GM12892 (cell line): ENCODE results near the gene TMEM97.

ENCODE experiments used
- POLR2A ChIP-seq: IDR thresholded peaks from 2 replicates; pipeline ENCODE4 v1.6.1; 2011; ENCODE audit warnings: low read depth, low read length, control low read depth
- POLR2AphosphoS5 ChIP-seq: IDR thresholded peaks from 2 replicates; pipeline ENCODE4 v1.6.1; 2011; ENCODE audit warnings: low read depth, low read length, control low read depth
- TAF1 ChIP-seq: IDR thresholded peaks from 2 replicates; pipeline ENCODE4 v1.6.1; 2011; ENCODE audit warnings: low read depth, mild to moderate bottlenecking, control low read depth, low read length, borderline replicate concordance

DNA sequence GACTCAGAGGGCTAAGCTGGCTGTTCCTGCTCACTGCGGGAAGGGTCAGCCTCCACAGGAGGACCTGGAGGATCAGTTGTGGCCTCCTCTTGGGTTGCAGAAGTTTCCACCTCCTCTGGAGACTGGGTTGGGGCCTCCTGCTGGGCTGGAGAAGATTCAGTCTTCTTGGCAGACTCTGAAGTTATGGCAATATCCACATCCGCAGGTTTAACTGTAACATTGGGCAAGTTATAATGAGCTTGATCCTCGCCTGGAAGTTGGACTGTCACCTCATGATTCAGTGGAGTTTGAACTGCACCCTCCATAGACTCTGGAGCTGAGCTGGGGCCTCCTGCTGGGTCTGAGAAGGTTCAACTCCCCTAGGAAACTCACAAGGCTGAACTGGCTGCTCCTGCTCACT lies 47.6 kb upstream of the TMEM97 start:
- TF ChIP-seq POLR2A (no peak), POLR2AphosphoS5 (no peak), TAF1 (no peak)
